GM19397 (cell line): Measurements from ENCODE around the gene NCF4.

Source experiments
- ATAC-seq: cut with Tn5 transposase; IDR thresholded peaks from one replicate; pipeline ENCODE4 v1.9.1; 2021; ENCODE audit warnings: mild to moderate bottlenecking, moderate library complexity; ENCODE audit not compliant: unreplicated experiment

NCF4 gene

GRCh38 chr22:36918586-36919284, 57.9 kb downstream of the NCF4 start:
- no peak for ATAC-seq

- ATAC-seq, result no peak
These were observed 60.7 kb downstream of the NCF4 start for GRCh38 chr22:36921309-36922104.

GRCh38 chr22:36922105-36922608, 61.4 kb downstream of the NCF4 start:
- no peak for ATAC-seq

- ATAC-seq, result no peak
These were observed 61.9 kb downstream of the NCF4 start for GRCh38 chr22:36922711-36923110.

GRCh38 chr22:36923131-36923788, 62.5 kb downstream of the NCF4 start:
- no peak for ATAC-seq

GRCh38 chr22:36924151-36924698, 63.4 kb downstream of the NCF4 start:
- no peak for ATAC-seq

- ATAC-seq, result no peak
These were observed 64.8 kb downstream of the NCF4 start for GRCh38 chr22:36925388-36926290.

- ATAC-seq, result no peak
These were observed 65.5 kb downstream of the NCF4 start for GRCh38 chr22:36926309-36926708.

GRCh38 chr22:36926721-36927435, 66.1 kb downstream of the NCF4 start:
- no peak for ATAC-seq
